Stimulated activated CD8-positive, alpha-beta memory T cell treated with anti-CD3 and anti-CD28 coated beads, Interleukin-4, amount 100 ng/mL, for 24 hours (primary cell): ENCODE results near the gene OR5AS1.
"Not testable (repeated sequence)": the region's sequence is repeated elsewhere in the genome, so short reads cannot be mapped to it uniquely, and the experiment has no call there.

Source experiments
- DNase-seq: peaks from one replicate; pipeline ENCODE4 v3.0.0-alpha.2; 2020; ENCODE audit warnings: low read depth

Gene OR5AS1

DNA sequence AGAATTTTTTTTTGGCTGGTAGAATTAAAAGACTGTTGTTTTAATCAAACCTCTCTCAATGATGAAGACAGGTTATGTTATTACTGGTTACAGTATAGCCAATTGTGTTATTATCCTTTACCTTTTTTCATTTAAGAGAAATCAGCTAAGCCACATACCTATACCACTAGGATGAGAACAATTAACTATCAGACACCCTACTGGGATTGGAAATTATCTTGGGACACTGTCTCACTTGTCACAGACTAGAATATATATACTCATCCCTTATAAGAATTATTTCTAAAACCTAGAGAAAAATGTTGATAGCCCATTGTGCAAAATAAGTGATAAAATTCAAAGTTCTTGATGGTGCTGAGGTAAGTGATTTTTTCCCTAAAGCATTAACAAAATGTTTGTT is at the start of gene OR5AS1:
TSS of gene OR5AS1 (plus strand) at position 301 of the 400 bp plus-strand sequence. CDS start 2,765 bp downstream, outside the sequence.
- no peak for DNase-seq

DNA sequence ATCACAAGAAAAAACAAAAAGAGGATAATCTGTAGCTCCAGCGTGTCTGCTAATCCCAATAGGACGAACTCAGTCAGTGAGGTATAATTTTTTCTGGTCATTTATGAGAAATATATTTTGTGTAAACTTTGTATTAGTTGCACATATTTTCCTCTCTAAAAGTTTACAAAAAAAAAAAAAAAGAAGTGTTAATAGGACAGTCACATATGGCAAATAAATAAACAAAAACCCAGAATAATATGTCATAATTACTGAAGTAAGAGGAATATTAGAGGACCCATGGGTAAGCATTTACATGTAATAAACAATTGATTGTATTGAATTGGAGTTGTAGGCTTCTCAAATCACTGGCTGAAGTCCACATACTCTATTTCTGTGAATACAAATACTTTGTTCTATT is 32.9 kb upstream of the OR5AS1 start, which contains the start of gene OR5F1:
TSS of gene OR5F1 (minus strand) at position 101 of the 400 bp plus-strand sequence. CDS start at position 101, 0 bp downstream.
- no peak for DNase-seq

DNA sequence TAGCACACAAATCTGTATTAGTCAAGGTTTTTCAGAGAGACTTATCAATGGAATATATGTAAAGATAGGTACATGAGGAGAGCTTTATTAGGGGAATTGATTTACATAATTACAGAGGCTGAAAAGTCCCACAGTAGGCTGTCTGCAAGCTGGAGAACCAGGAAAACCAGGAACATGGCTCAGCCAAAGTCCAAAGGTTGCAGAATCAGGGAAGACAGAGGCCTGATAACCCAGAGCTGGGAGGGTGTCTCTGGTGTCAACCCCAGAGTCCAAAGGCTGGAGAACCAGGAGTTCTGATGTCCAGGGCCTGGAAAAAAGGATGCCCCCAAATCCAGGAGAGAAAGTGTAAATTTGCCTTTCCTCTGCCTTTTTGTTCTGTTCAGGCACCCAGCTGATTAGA is 16.7 kb upstream of the OR5AS1 start:
- no peak for DNase-seq

DNA sequence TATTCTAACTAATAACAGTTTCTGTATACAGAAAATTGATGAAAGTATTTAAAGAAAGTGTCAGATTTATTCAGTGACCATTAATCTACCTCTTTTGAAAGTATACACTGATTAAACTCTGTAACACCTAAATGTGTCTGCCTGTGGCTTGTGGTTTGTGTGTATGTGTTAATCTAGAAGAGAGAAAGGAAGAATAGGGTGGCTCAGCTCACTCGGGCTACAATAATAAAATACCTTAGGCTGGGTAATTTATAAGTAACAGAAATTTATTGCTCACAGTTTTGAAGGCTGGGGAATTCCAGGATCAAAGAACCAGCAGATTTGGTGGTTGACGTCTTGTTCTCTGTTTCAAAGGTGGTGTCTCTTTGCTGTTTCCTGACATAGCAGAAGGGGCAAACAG is 13.6 kb upstream of the OR5AS1 start:
- no peak for DNase-seq

DNA sequence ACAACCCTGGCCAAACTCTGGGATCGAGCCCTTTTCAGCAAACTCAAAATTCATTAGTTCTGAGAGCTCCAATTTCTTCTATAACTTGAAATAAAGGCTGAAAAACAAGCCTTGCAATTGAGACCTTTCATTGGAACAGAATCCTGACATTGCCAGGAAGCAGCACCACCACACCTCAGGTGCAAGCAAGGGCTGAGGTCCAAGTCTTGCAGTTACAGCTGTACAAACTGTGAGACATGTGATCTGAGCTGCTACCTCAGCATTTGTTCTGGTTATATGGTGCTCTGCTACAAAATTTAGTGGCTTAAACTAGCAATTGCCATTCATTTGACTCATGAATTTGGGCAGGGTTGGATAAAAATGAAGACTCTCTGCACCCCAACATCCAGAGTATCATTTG is 18.1 kb downstream of the OR5AS1 start:
- no peak for DNase-seq

DNA sequence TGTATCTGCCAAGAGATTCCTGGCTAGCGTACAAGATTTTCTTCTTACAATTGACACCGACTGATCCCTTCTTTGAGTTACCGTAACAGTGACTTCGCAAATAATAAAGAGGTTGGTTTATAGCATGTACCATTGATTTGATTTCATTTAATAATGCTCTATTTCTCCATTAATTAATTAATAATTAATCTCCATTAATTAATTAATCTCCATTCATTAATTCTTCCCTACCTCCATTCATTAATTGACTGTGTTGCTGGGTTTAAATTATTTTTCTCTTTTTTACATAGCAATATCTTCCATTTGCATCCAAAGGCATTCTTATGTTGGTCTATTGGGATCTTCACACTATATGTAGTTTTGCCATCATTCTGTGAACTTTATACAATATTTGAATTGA is 21.0 kb downstream of the OR5AS1 start:
- no peak for DNase-seq

DNA sequence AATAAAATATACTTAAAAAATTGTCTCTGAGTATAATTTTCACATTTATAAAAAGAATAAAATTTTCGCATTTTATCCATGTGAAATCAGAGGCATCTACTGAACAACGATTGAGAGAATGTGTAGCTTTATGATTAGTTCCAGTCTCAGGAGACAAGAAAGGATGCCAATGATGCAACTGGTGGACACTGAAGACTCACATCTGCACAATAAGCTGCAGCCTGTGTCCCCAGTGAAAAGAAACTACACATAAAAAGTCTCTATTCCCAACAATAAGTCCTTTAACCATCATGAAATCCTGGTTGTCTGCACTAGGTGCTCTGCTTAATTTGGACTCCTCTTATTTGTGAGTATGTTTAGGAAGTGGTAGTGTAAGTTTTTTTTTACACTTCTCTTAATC is 22.0 kb downstream of the OR5AS1 start:
- DNase-seq, result no peak

DNA sequence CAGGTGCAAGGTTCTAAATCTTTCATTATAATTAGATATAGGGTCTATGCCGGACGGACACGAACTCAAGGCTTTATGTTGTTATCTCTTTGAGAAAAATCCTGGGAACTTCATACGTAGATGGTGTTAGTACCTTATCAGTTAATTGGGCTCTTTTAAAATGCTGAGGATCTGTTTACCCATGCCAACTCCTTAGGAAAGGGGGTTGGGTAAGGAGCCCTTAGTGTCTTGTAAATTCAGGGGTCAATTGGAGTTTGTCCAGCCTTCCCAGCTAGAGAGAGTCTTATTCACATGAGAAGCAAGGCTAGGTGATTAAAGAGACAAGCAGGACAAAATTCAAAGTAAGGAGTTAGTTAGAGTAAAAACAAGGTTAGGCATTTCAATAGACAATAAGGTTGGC is 28.9 kb downstream of the OR5AS1 start:
- not testable (repeated sequence) for DNase-seq

DNA sequence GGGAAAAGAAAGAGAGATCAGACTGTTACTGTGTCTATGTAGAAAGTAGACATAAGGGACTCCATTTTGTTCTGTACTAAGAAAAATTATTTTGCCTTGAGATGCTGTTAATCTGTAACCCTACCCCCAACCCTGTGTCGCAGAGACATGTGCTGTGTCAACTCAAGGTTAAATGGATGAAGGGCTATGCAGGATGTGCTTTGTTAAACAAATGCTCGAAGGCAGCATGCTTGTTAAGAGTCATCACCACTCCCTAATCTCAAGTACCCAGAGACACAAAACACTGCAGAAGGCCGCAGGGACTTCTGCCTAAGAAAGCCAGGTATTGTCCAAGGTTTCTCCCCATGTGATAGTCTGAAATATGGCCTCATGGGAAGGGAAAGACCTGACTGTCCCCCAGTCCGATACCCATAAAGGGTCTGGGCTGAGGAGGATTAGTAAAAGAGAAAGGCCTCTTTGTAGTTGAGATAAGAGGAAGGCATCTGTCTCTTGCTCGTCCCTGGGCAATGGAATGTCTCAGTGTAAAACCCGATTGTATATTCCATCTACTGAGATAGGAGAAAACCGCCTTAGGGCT is 30.3 kb downstream of the OR5AS1 start:
- DNase-seq, result not testable (repeated sequence)

DNA sequence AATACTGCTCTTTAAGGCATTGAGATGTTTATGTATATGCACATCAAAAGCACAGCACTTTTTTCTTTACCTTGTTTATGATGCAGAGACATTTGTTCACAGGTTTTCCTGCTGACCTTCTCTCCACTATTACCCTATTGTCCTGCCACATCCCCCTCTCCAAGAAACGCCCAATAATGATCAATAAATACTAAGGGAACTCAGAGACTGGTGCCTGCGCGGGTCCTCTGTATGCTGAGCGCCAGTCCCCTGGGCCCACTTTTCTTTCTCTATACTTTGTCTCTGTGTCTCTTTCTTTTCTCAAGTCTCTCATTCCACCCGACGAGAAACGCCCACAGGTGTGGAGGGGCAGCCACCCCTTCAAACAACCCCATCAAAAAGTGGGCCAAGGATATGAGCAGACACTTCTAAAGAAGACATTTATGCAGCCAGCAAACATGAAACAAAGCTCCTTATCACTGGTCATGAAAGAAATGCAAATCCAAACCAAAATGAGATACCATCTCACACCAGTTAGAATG is 30.9 kb downstream of the OR5AS1 start:
- not testable (repeated sequence) for DNase-seq

DNA sequence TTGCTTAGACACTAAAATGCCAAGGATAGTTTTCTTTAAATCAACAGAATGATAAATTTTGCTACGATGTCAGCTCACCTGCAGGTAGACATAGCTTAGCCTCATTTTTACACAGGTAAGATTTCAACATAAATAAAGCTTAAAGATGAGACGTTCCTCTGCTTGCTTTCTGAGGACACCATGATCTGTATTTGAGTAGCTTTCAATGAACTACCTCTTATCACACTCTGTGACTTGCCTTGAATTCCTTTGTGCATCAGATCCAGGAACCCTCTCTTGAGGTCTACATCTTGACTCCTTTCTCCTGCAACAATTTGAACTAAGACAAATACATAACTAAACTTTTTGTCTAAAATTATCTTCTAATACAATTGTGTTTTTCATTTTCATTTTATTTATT is 39.5 kb downstream of the OR5AS1 start:
- no peak for DNase-seq
